ENCODE measurements around the gene PSMF1. TPM values are rescaled to one million over a fixed set of nuclear protein-coding genes. Genes with fewer than 3 reads are reported as not detected.
"Not testable (repeated sequence)": the region's sequence is repeated elsewhere in the genome, so short reads cannot be mapped to it uniquely, and the experiment has no call there.

The PSMF1 gene
- total and polyA plus RNA-seq, 2 of the 4 experiments (the other 2 are of a cell fraction), result 93.6 to 109 TPM

DNA sequence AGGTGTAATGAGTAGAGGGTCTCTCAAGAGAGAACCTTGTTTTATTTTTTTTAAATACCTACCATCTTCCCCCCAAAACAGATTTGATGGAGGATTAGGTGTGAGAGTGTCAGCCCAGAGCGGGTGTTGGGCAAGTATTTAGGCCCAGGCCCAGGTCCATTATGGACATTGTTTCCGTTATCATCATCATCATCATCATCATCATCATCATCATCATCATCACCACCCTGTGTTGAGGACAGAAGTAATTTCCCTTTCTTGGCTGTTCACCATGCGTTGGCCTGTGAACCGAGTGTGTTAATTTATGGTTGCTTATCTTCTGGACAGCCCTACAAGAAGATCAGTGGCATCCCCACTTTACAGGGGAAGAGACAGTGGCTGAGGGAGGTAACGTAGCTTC is 28.6 kb downstream of the PSMF1 start:
- CTCF ChIA-PET, result no interaction called here
- no peak overlapping the region for H3K56ac ChIP-seq (ENCODE audit: extremely low read depth, insufficient read depth, low read length)
- no peak overlapping the region for H3K27ac ChIP-seq (ENCODE audit: insufficient read depth, low read length)
- no peak overlapping the region for H3K4me3 ChIP-seq (ENCODE audit: insufficient read depth, low read depth, low read length)
- H4K91ac ChIP-seq (ENCODE audit: insufficient read depth, low read depth, low read length), result no peak overlapping the region
- H2BK20ac ChIP-seq (ENCODE audit: low read depth, low read length), result no peak overlapping the region
- in situ Hi-C loops (cut with MboI; ENCODE audit: low sequenced_read_pairs), result no loop called here
- DNase-seq (no peak), ATAC-seq (ENCODE audit: low read depth) (no peak)
- no TSS peak for BruUV-seq (replicated peaks)
- no peak overlapping the region for H4K5ac ChIP-seq (ENCODE audit: low read depth, low read length)
- no peak overlapping the region for H3K23ac ChIP-seq (ENCODE audit: low read depth, low read length)
- no peak overlapping the region for H3K4me2 ChIP-seq (ENCODE audit: low read depth, low read length)
- no peaks in the 10 kb centered on the region for H3K4me1 ChIP-seq (ENCODE audit: control insufficient read depth, insufficient read depth, low read length)
- intact Hi-C loops (cut with micrococcal nuclease), result no loop called here
- H3K79me1 ChIP-seq (ENCODE audit: low read depth in 1 of 2, low read length in 2 of 2), result peaks cover 5 to 24% of the 10 kb centered on the region in 2 experiments; a peak in 3 of 4 replicates
- no peak overlapping the region for H2BK120ac ChIP-seq (ENCODE audit: low read depth, low read length)
- H2BK5ac ChIP-seq (ENCODE audit: low read depth, low read length, poor library complexity, severe bottlenecking), result no peak overlapping the region
- TF ChIP-seq SMC3 (IDR thresholded peaks at IDR 0.05; ENCODE audit: low read depth, low read length) (no peak), MAFK (IDR thresholded peaks at IDR 0.05; ENCODE audit: low read depth, low read length) (no peak), NFE2L2 (IDR thresholded peaks at IDR 0.05; ENCODE audit: low read depth, low read length) (no peak), MXI1 (IDR thresholded peaks at IDR 0.05; ENCODE audit: borderline replicate concordance, low read depth, low read length) (no peak), RFX5 (IDR thresholded peaks at IDR 0.05; ENCODE audit: low read depth, low read length) (no peak)
- H3K9me1 ChIP-seq (ENCODE audit: insufficient read depth, low read length), result peaks cover 5% of the 10 kb centered on the region; the same call in 1 of the 2 replicates
- no peak overlapping the region for H2AK9ac ChIP-seq (replicated peaks; ENCODE audit: low read depth, low read length, poor library complexity)
- no peaks in the 10 kb centered on the region for H3K9me3 ChIP-seq (ENCODE audit: control insufficient read depth, insufficient read depth, low read length)
- no peak overlapping the region for H2AFZ ChIP-seq (replicated peaks; ENCODE audit: low read length, poor library complexity)
- no CpG with 5 or more reads among the region's 5 CpGs for WGBS, 2 experiments (ENCODE audit: extremely low coverage in 2 of 2, insufficient read length in 1 of 2)
- no peak overlapping the region for H3K18ac ChIP-seq (ENCODE audit: low read depth, low read length)
- H3K9ac ChIP-seq (ENCODE audit: low read depth, low read length), result no peak overlapping the region
- POLR2A ChIA-PET (ENCODE audit: unreplicated experiment), result no interaction called here
- no peak overlapping the region for H4K8ac ChIP-seq (ENCODE audit: low read depth in 2 of 2, low read length in 2 of 2)
- H4K20me1 ChIP-seq (ENCODE audit: insufficient read depth, low read length), result no peaks in the 10 kb centered on the region; the same call in 1 of the 2 replicates
- H3K14ac ChIP-seq (replicated peaks; ENCODE audit: low read depth, low read length), result no peak overlapping the region
- dilution Hi-C loops (cut with HindIII; ENCODE audit: low sequenced_read_pairs, unreplicated experiment), result no loop called here
- H2BK15ac ChIP-seq (ENCODE audit: low read depth, low read length), result no peak overlapping the region
- H3K4ac ChIP-seq (ENCODE audit: low read depth, low read length), result no peak overlapping the region
- H3K27me3 ChIP-seq (ENCODE audit: control insufficient read depth, insufficient read depth, low read length), result no peaks in the 10 kb centered on the region
- H3K36me3 ChIP-seq (ENCODE audit: control insufficient read depth, insufficient read depth, low read length), result peaks cover 27% of the 10 kb centered on the region
- H2AK5ac ChIP-seq (ENCODE audit: low read depth, low read length), result no peak overlapping the region

DNA sequence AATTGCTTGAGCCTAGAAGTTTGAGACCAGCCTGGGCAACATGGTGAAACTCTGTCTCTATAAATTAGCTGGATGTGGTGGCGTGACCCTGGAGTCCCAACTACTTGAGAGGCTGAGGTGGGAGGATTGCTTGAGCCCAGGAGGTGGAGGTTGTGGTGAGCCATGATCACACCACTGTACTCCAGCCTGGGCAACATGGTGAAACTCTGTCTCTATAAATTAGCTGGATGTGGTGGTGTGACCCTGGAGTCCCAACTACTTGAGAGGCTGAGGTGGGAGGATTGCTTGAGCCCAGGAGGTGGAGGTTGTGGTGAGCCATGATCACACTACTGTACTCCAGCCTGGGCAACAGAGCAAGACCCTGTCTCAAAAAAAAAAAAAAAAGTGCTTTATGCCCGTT is 31.4 kb downstream of the PSMF1 start:
- H3K4me2 ChIP-seq (ENCODE audit: low read depth, low read length); H3K27ac ChIP-seq (ENCODE audit: insufficient read depth, low read length); H2AFZ ChIP-seq (replicated peaks; ENCODE audit: low read length, poor library complexity); dilution Hi-C loops (cut with HindIII; ENCODE audit: low sequenced_read_pairs, unreplicated experiment); H2AK5ac ChIP-seq (ENCODE audit: low read depth, low read length); H2BK5ac ChIP-seq (ENCODE audit: low read depth, low read length, poor library complexity, severe bottlenecking); H3K9me1 ChIP-seq (ENCODE audit: insufficient read depth, low read length); H3K18ac ChIP-seq (ENCODE audit: low read depth, low read length); H3K27me3 ChIP-seq (ENCODE audit: control insufficient read depth, insufficient read depth, low read length); H2BK15ac ChIP-seq (ENCODE audit: low read depth, low read length); BruUV-seq (replicated peaks); H3K9me3 ChIP-seq (ENCODE audit: control insufficient read depth, insufficient read depth, low read length); H4K5ac ChIP-seq (ENCODE audit: low read depth, low read length); H2BK20ac ChIP-seq (ENCODE audit: low read depth, low read length); H4K8ac ChIP-seq (ENCODE audit: low read depth in 2 of 2, low read length in 2 of 2); DNase-seq; H2BK120ac ChIP-seq (ENCODE audit: low read depth, low read length); POLR2A ChIA-PET (ENCODE audit: unreplicated experiment); H2AK9ac ChIP-seq (replicated peaks; ENCODE audit: low read depth, low read length, poor library complexity); intact Hi-C loops (cut with micrococcal nuclease); CTCF ChIA-PET; H3K4me3 ChIP-seq (ENCODE audit: insufficient read depth, low read depth, low read length); H3K56ac ChIP-seq (ENCODE audit: extremely low read depth, insufficient read depth, low read length); in situ Hi-C loops (cut with MboI; ENCODE audit: low sequenced_read_pairs); H4K91ac ChIP-seq (ENCODE audit: insufficient read depth, low read depth, low read length); H3K4ac ChIP-seq (ENCODE audit: low read depth, low read length); H3K9ac ChIP-seq (ENCODE audit: low read depth, low read length); H4K20me1 ChIP-seq (ENCODE audit: insufficient read depth, low read length); H3K4me1 ChIP-seq (ENCODE audit: control insufficient read depth, insufficient read depth, low read length); H3K14ac ChIP-seq (replicated peaks; ENCODE audit: low read depth, low read length); ATAC-seq (ENCODE audit: low read depth); H3K23ac ChIP-seq (ENCODE audit: low read depth, low read length): not testable (repeated sequence)
- no CpG with 5 or more reads among the region's 2 CpGs for WGBS, 2 experiments (ENCODE audit: extremely low coverage in 2 of 2, insufficient read length in 1 of 2)
- H3K79me1 ChIP-seq (ENCODE audit: low read depth in 1 of 2, low read length in 2 of 2), result peaks cover 23 to 36% of the 10 kb centered on the region in 2 experiments
- H3K36me3 ChIP-seq (ENCODE audit: control insufficient read depth, insufficient read depth, low read length), result peaks cover 29% of the 10 kb centered on the region

Data from IMR-90 (cell line).